GM19043 (cell line): ENCODE results near the gene AKAP13.

ENCODE experiments used
- ATAC-seq: cut with Tn5 transposase; IDR thresholded peaks from one replicate; pipeline ENCODE4 v1.9.1; 2021; ENCODE audit warnings: low read depth; ENCODE audit not compliant: unreplicated experiment

Gene AKAP13

GRCh38 chr15:85551221-85551832 is 170.9 kb downstream of the AKAP13 start:
- ATAC-seq = no peak

GRCh38 chr15:85554852-85555521 is 174.6 kb downstream of the AKAP13 start:
- peak; percentile 45 for ATAC-seq

GRCh38 chr15:85555875-85556617 is 175.6 kb downstream of the AKAP13 start:
- ATAC-seq = peak; percentile 57

DNA sequence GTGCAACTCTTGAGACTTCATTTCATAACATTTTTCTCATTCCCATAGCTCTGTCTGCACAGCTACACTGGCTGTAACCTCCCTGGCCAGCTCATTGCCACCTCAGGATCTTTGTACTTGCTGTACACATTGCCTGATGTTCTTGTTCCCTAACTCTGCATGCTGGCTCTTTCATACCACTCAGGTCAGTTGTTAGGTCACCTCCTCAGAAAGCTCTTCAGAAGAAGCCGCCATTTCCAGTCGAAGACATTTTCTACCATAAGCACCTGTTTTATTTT is 176.2 kb downstream of the AKAP13 start:
- no peak for ATAC-seq

- ATAC-seq = no peak
Observed at GRCh38 chr15:85557385-85557784, 177.0 kb downstream of the AKAP13 start.

- no peak for ATAC-seq
Observed at GRCh38 chr15:85558848-85559247, 178.4 kb downstream of the AKAP13 start.

DNA sequence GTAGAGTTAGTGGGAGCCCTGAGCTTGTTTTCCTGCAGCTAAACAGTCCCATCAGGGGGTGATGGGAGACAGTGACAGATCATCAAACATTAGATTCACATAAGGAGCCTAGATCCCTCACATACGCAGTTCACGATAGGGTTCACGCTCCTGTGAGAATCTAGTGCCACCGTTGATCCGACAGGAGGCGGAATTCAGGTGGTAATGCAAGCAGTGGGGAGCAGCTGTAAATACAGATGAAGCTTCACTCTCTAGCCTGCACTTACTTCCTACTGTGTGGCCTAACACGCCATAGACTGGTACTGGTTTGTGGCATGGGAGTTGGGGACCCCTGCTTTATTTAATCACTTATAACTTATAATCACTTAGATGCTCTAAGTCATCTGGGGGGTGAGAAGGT is 179.1 kb downstream of the AKAP13 start:
- ATAC-seq = no peak

DNA sequence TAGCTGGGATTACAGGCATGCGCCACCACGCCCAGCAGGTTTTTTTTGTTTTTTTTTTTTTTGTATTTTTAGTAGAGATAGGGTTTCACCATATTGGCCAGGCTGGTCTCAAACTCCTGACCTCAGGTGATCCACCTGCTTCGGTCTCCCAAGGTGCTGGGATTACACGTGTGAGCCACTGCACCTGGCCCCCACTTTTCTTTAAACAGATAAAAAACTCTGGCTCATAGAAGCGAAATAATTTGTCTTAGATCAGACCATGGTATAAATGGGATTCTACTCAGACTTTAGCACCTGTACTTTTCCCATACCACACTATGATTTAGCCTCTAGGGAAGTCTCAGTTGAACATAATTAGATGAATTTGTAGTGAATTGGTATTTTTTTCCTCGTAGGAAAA is 182.4 kb downstream of the AKAP13 start:
- ATAC-seq = no peak

- ATAC-seq = no peak
Observed at GRCh38 chr15:85563328-85563727, 182.9 kb downstream of the AKAP13 start.

- ATAC-seq = no peak
Observed at GRCh38 chr15:85563731-85564130, 183.3 kb downstream of the AKAP13 start.

GRCh38 chr15:85564686-85565085 is 184.3 kb downstream of the AKAP13 start:
- ATAC-seq = no peak

DNA sequence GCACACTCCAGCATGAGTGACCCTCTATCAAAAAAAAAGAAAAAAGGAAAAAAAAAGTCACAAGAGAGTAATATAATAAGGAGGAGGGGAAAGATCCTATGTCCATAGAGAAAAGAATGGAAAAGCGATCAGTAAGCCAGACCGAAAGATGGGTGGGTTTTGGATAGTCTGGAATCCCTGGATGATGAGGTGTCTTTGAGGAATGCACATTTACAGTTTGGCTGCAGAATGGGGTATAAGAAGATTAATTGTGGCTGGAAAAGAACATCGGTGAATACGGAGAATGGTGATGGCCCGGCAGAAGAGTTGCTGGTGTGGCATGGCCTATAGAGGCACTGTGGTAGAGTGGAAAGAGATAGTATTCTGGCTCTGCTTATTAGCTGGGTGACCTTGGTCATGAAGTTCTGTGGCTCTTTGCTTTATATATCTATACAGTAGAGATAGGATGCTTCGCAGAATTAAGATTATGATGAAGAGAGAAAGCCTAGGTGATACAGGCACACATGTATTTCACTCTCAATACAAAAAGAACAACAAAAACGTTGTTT is 187.9 kb downstream of the AKAP13 start:
- ATAC-seq = no peak

- no peak for ATAC-seq
Observed at GRCh38 chr15:85570336-85570735, 189.9 kb downstream of the AKAP13 start.

- no peak for ATAC-seq
Observed at GRCh38 chr15:85571780-85572179, 191.4 kb downstream of the AKAP13 start.

DNA sequence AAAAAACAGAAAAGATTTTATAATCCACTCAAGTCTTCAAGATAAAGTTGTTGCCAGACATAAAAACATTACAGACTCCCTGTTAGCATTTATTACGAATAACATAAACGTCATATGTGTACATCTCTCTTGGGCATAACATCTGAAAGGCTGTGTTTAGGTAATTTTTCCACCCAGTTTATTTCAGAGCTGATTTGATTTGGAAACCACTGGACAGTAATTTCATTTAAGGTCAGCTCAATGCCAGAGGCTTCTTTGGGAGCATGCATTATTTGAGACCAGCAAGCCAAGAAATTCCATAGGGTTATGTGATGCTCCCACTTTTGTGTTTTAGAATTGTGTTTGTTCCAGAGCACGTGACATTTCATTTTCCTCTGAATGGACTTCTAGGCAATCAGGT is 196.0 kb downstream of the AKAP13 start:
- ATAC-seq = no peak

GRCh38 chr15:85578941-85579701 is 198.7 kb downstream of the AKAP13 start:
- no peak for ATAC-seq

DNA sequence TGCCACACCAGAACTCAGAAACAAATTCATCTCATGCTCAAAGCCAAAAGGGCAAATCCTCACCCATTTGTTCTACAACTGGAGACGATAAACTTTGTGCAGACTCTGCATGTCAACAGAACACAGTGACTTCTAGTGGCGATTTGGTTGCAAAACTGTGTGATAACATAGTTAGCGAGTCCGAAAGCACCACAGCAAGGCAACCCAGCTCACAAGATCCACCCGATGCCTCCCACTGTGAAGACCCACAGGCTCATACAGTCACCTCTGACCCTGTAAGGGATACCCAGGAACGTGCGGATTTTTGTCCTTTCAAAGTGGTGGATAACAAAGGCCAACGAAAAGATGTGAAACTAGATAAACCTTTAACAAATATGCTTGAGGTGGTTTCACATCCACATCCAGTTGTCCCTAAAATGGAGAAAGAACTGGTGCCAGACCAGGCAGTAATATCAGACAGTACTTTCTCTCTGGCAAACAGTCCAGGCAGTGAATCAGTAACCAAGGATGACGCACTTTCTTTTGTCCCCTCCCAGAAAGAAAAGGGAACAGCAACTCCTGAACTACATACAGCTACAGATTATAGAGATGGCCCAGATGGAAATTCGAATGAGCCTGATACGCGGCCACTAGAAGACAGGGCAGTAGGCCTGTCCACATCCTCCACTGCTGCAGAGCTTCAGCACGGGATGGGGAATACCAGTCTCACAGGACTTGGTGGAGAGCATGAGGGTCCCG is 199.7 kb downstream of the AKAP13 start:
- no peak for ATAC-seq

- ATAC-seq = no peak
Observed at GRCh38 chr15:85580879-85581278, 200.5 kb downstream of the AKAP13 start.

DNA sequence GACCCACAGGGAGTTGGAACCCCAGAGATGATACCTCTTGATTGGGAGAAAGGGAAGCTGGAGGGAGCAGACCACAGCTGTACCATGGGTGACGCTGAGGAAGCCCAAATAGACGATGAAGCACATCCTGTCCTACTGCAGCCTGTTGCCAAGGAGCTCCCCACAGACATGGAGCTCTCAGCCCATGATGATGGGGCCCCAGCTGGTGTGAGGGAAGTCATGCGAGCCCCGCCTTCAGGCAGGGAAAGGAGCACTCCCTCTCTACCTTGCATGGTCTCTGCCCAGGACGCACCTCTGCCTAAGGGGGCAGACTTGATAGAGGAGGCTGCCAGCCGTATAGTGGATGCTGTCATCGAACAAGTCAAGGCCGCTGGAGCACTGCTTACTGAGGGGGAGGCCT is 201.1 kb downstream of the AKAP13 start:
- ATAC-seq = no peak
